Transverse colon (tissue), 4 donors: ENCODE measurements around the gene LBR. TPM values are rescaled to one million over a fixed set of nuclear protein-coding genes. Genes with fewer than 3 reads are reported as not detected.

Experiments used
- DNase-seq: peaks from one replicate; pipeline ENCODE4 v3.0.0-alpha.2; 2019
- H3K27ac ChIP-seq, 4 donors: fragments of 200-600 bp; sonication (generic); 2 replicates each; pipeline ENCODE4 v1.5.1; 2016 to 2018; ENCODE audit warnings: inconsistent platforms in 4 of 4
- H3K27me3 ChIP-seq: fragments of 200-600 bp; sonication (generic); 2 replicates; pipeline ENCODE4 v1.5.1; 2017; ENCODE audit warnings: inconsistent platforms
- H3K36me3 ChIP-seq, 4 donors: fragments of 200-600 bp; sonication (generic); 2 replicates each; pipeline ENCODE4 v1.5.1; 2017 to 2019; ENCODE audit warnings: inconsistent platforms in 4 of 4
- H3K4me1 ChIP-seq, 4 donors: fragments of 200-600 bp; sonication (generic); 2 replicates each; pipeline ENCODE4 v1.5.1; 2017 to 2020; ENCODE audit warnings: inconsistent platforms in 4 of 4
- H3K4me3 ChIP-seq, 4 donors: fragments of 200-600 bp; sonication (generic); 1 replicate in 1 of 4; 2 replicates in 3 of 4; pipeline versions ENCODE4 v1.5.1 to v1.6.1; 2017 to 2019; ENCODE audit warnings: inconsistent platforms in 4 of 4
- H3K9me3 ChIP-seq, 2 donors: fragments of 200-600 bp; sonication (generic); 2 replicates each; pipeline ENCODE4 v1.5.1; 2017 to 2019; ENCODE audit warnings: inconsistent platforms in 2 of 2
- EP300 ChIP-seq: sonication (generic); formaldehyde crosslinking; IDR thresholded peaks from one replicate; pipeline ENCODE4 v1.6.1; 2017; ENCODE audit warnings: antibody characterized with exemption, low read depth
- POLR2A ChIP-seq: fragments of 450-650 bp; IDR thresholded peaks from one replicate; pipeline ENCODE4 v1.6.1; 2016; ENCODE audit warnings: antibody characterized with exemption, mild to moderate bottlenecking, moderate library complexity
- POLR2AphosphoS5 ChIP-seq, 3 donors: sonication (generic); formaldehyde crosslinking; IDR thresholded peaks; one replicate each; pipeline ENCODE4 v1.6.1; 2016; ENCODE audit warnings: antibody characterized with exemption in 3 of 3
- WGBS, 2 donors: methylation state at CpG; one replicate each; pipeline ENCODE4 v1.1.5; 2018; ENCODE audit warnings: low coverage in 1 of 2; 5-methylcytosine and 5-hydroxymethylcytosine counted together
- in situ Hi-C, 4 donors: fragments of 200-750 bp; cut with MboI; loops; one replicate each; pipeline versions ENCODE4 v1.15.0 to v1.15.1; 2017; ENCODE audit warnings: low sequenced_read_pairs in 3 of 4, low pct_ligation_motif_present in 1 of 4, low pct_unique_long_range_greater_than_20kb in 1 of 4
- intact Hi-C: fragments of 100-400 bp; cut with DNase I; formaldehyde crosslinking; loops from one replicate; pipeline ENCODE4 v1.15.1; 2023; ENCODE audit warnings: low total_unique reads
- total RNA-seq, 4 donors: library from RNA; depleted of rRNA; stranded (reverse); fragments of >200 nt; gene quantifications; one replicate each; pipeline ENCODE4 v1.1.0, GENCODE V29; 2016
- TF ChIP-seq, protein P1 (sequence below), 5 experiments: fragments of 200-600 bp in 3 of 5; fragments of 450-650 bp in 2 of 5; sonication (generic) in 3 of 5; IDR thresholded peaks; 1 replicate in 2 of 5; 2 replicates in 3 of 5; pipeline ENCODE4 v1.5.1; 2016 to 2017; ENCODE audit warnings: antibody characterized with exemption in 5 of 5, inconsistent platforms in 3 of 5, mild to moderate bottlenecking in 2 of 5, moderate library complexity in 1 of 5

Gene LBR
- total RNA-seq, 4 donors from 2014 or later, result 48.6 to 97.9 (median 75.1) TPM

DNA sequence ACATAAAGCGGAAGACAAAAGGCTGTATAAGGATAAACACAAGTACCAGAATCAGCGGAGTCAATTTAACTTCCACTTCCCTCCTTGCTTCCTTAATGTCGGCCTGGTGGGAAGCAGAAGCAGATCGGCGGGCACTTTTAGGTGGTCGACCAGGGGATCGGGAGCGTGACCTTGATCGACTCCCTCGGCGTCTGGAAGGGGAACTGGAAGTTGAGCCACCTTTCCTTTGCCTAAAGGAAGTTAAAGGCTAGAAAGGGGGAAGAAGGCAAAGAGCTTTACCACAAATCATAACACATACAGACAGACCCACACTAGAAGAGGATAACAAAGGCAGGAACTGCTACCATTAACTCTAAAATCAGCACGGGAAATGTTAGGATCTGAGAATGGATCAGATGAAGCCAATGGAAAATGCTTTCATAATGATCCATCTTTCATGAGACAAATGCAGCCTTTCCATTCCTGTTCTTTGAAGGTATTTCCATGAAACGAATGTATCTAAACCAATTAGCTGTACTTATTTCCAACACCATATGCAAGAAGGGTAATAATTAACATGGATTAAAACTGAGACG lies 5.7 kb downstream of the LBR start:
- TF ChIP-seq, protein P1, sequence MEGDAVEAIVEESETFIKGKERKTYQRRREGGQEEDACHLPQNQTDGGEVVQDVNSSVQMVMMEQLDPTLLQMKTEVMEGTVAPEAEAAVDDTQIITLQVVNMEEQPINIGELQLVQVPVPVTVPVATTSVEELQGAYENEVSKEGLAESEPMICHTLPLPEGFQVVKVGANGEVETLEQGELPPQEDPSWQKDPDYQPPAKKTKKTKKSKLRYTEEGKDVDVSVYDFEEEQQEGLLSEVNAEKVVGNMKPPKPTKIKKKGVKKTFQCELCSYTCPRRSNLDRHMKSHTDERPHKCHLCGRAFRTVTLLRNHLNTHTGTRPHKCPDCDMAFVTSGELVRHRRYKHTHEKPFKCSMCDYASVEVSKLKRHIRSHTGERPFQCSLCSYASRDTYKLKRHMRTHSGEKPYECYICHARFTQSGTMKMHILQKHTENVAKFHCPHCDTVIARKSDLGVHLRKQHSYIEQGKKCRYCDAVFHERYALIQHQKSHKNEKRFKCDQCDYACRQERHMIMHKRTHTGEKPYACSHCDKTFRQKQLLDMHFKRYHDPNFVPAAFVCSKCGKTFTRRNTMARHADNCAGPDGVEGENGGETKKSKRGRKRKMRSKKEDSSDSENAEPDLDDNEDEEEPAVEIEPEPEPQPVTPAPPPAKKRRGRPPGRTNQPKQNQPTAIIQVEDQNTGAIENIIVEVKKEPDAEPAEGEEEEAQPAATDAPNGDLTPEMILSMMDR (IDR thresholded peaks at IDR 0.05), result no peak
- TF ChIP-seq EP300 (no peak), POLR2AphosphoS5 (IDR thresholded peaks at IDR 0.05) (no peak), POLR2A (no peak)
- H3K4me3 ChIP-seq, result no peak overlapping the region
- peaks cover 0 to 29% (median 14%) of the 10 kb centered on the region in 4 donors for H3K36me3 ChIP-seq
- intact Hi-C loops (no loop called here), in situ Hi-C loops (no loop called here)
- no peak for DNase-seq
- no peaks in the 10 kb centered on the region for H3K9me3 ChIP-seq
- H3K4me1 ChIP-seq, result peaks cover 28 to 70% (median 55%) of the 10 kb centered on the region in 4 donors
- peak overlapping the region; percentile 32 to 99 (median 96) for H3K27ac ChIP-seq
- 57 to 63% methylated on average over 12 to 14 of the region's 14 CpGs for WGBS, 2 donors
- no peaks in the 10 kb centered on the region for H3K27me3 ChIP-seq

DNA sequence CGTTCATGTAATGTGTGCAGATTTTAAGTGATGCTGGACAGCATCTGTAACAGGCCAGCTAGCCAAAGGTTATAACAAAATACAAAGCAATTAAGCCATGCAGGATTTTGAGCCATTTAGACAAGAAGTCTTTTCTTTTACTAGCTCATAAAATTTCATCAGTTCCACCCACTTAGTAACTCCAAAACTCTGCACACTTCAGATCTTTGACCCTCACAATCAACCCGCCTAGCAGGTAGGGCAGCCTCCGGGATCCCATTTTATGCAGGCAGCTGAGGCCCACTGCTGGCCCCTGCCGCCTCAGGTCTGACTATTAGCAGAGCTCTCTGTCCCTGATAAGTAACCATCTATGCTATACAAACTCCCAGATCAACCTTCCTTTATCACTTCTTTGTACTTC lies 9.2 kb downstream of the LBR start:
- Histone ChIP-seq H3K4me3 (no peak overlapping the region), H3K27ac (peak overlapping the region; percentile 9 to 77 (median 42)), H3K4me1 (peaks cover 6 to 38% (median 30%) of the 10 kb centered on the region in 4 donors), H3K9me3 (no peaks in the 10 kb centered on the region), H3K36me3 (peaks cover 0 to 47% (median 24%) of the 10 kb centered on the region in 4 donors), H3K27me3 (no peaks in the 10 kb centered on the region)
- TF ChIP-seq POLR2A, result no peak
- TF ChIP-seq POLR2AphosphoS5 (IDR thresholded peaks at IDR 0.05), result peak in 1 of 3 donors; percentile 17
- intact Hi-C loops, result no loop called here
- WGBS, 2 donors, result 64 to 81% methylated on average over 4 of the region's 4 CpGs
- DNase-seq, result peak; percentile 76
- in situ Hi-C loops, result no loop called here

DNA sequence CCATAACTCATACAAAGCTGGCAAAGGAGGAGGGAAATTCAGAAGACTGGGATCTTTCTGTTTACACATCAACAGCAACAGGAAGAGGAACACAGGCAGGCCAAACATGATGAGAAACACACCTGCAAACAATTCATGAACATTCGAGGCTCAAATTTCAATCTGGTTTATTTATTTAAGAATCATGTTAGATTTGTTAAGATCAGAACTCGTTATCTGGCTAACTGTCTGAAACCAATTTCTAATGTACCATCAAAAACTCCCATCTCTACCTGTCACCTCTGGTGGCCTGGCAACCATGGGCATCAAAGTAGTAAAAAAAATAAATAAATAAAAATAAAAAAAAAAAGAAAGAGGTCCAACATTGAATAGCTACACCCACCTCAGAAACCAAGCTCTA lies 9.8 kb downstream of the LBR start:
- peaks cover 0 to 47% (median 24%) of the 10 kb centered on the region in 4 donors for H3K36me3 ChIP-seq

DNA sequence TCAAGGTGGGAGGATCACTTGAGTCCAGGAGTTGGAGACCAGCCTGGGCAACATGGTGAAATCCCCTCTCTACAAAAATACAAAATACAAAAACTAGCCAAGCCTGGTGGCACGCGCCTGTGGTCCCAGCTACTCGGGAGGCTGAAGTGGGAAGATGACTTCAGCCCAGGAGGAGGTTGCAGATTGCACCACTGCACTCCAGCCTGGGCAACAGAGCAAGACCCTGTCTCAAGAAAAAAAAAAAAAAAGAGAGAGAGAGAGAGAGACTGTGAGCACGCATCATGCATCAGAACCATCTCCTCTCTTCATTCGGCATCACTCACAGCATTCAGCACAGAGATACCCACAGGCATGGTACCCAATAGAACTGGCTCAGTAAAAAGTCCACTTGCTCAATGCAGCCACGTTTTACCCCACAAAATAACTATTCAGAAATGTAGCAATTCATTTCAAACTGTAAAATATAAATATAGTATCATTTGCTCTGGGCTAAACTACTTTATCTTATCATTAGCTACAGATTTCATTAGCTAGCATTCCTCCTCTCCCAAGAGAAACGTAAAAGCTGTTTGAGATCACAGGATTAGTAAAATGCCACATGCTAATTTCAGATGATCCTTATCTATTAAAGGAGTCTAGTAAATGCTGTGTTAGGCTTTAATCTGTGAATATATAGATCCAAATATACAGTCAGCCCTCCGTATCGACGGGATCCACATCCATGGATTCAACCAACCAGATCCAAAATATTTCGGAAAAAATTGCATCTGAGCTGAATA lies 11.7 kb downstream of the LBR start:
- Histone ChIP-seq H3K36me3 (peaks cover 0 to 64% (median 26%) of the 10 kb centered on the region in 4 donors), H3K4me1 (peaks cover 0 to 29% (median 23%) of the 10 kb centered on the region in 4 donors), H3K27ac (no peak overlapping the region), H3K27me3 (no peaks in the 10 kb centered on the region), H3K4me3 (no peak overlapping the region), H3K9me3 (no peaks in the 10 kb centered on the region)
- no peak for DNase-seq
- intact Hi-C loops, result no loop called here
- no peak for TF ChIP-seq EP300
- TF ChIP-seq, protein P1 (IDR thresholded peaks at IDR 0.05), result no peak
- TF ChIP-seq POLR2AphosphoS5 (IDR thresholded peaks at IDR 0.05), result no peak
- TF ChIP-seq POLR2A, result no peak
- in situ Hi-C loops, result no loop called here
- 83 to 94% methylated on average over 8 to 11 of the region's 11 CpGs for WGBS, 2 donors

More for the DNA sequence above, 9.8 kb downstream of the LBR start:
- H3K27ac ChIP-seq, result peak overlapping the region in 2 of 4 donors; percentile 38 to 77
- H3K4me3 ChIP-seq, result no peak overlapping the region
- TF ChIP-seq POLR2AphosphoS5 (IDR thresholded peaks at IDR 0.05), result no peak
- TF ChIP-seq POLR2A, result no peak
- TF ChIP-seq, protein P1 (IDR thresholded peaks at IDR 0.05), result no peak
- TF ChIP-seq EP300, result no peak
- intact Hi-C loops, result no loop called here
- WGBS, 2 donors, result 50 to 54% methylated on average over 1 to 2 of the region's 2 CpGs
- no peak for DNase-seq
- in situ Hi-C loops, result no loop called here
- no peaks in the 10 kb centered on the region for H3K27me3 ChIP-seq
- no peaks in the 10 kb centered on the region for H3K9me3 ChIP-seq
- peaks cover under 1 to 35% (median 29%) of the 10 kb centered on the region in 4 donors for H3K4me1 ChIP-seq
